PFSK-1 (cell line): ENCODE measurements around the gene SBK3.

Experiments
- FOXP2 ChIP-seq: optimal IDR thresholded peaks from 2 replicates; pipeline ENCODE3; 2011; ENCODE audit warnings: borderline replicate concordance, control low read depth, inconsistent platforms; ENCODE audit not compliant: insufficient read depth; ENCODE audit errors: extremely low read length, extremely low read depth
- POLR2AphosphoS5 ChIP-seq: IDR thresholded peaks from 2 replicates; pipeline ENCODE4 v1.6.1; 2012; ENCODE audit warnings: low read depth, mild to moderate bottlenecking, control low read depth, low read length, moderate library complexity
- REST ChIP-seq, 2 experiments: IDR thresholded peaks; 2 replicates each; pipeline versions ENCODE4 v1.6.1 to v1.8.0; 2011 to 2012; ENCODE audit warnings: low read depth in 2 of 2, low read length in 2 of 2, control low read depth in 1 of 2, inconsistent platforms in 1 of 2, mild to moderate bottlenecking in 1 of 2, moderate library complexity in 1 of 2; ENCODE audit not compliant: insufficient read depth in 1 of 2
- SIN3A ChIP-seq: IDR thresholded peaks from 2 replicates; pipeline ENCODE4 v1.6.1; 2012; ENCODE audit warnings: mild to moderate bottlenecking, low read length, moderate library complexity, borderline replicate concordance; ENCODE audit not compliant: insufficient read depth
- TAF1 ChIP-seq: IDR thresholded peaks from 2 replicates; pipeline ENCODE4 v1.6.1; 2012; ENCODE audit warnings: low read length, control low read depth, borderline replicate concordance; ENCODE audit not compliant: insufficient read depth

DNA sequence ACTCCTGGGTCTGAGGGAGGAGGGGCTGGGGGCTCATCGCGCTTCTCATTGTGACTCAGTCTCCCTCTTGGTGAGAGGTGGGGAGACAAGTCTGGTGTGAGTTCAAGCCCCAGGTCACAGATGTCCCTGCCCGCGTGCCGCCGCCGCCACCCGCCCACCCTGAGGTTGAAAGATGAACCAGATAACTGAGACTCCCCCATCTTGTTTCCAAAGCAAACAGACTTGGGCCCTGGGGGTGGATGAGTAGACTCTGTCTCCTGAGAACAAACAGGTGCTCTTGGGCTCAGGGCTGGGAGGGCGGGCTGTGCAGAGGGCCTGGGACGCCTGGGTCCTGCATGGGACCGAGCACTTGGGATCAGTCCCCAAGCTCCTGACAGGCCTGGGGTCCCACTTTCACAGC is 9.0 kb downstream of the SBK3 start:
- TF ChIP-seq REST (IDR thresholded peaks at IDR 0.05; ENCODE audit: insufficient read depth in 1 of 2, low read depth in 2 of 2, low read length in 2 of 2), result no peak
- TF ChIP-seq SIN3A, result no peak
- TF ChIP-seq POLR2AphosphoS5, result no peak
- TF ChIP-seq TAF1, result no peak
- no peak for TF ChIP-seq FOXP2
